NCI-H2107 treated with DMSO at 0.1 percent for 48 hours (cell line): Measurements from ENCODE around the gene AK2.
A peak's percentile ranks its signal among the peaks of the same experiment; 100 is the strongest.
"Not testable (repeated sequence)": the region's sequence is repeated elsewhere in the genome, so short reads cannot be mapped to it uniquely, and the experiment has no call there.

Source experiments
- DNase-seq: peaks from one replicate; lab custom pipeline; 2025; ENCODE audit not compliant: unreplicated experiment; lab: John Stamatoyannopoulos, UW

AK2 gene

GRCh38 chr1:33025180-33025569, 11.5 kb downstream of the AK2 start:
- DNase-seq: no peak

GRCh38 chr1:33024430-33025179, 12.1 kb downstream of the AK2 start:
- DNase-seq: not testable (repeated sequence)

DNA sequence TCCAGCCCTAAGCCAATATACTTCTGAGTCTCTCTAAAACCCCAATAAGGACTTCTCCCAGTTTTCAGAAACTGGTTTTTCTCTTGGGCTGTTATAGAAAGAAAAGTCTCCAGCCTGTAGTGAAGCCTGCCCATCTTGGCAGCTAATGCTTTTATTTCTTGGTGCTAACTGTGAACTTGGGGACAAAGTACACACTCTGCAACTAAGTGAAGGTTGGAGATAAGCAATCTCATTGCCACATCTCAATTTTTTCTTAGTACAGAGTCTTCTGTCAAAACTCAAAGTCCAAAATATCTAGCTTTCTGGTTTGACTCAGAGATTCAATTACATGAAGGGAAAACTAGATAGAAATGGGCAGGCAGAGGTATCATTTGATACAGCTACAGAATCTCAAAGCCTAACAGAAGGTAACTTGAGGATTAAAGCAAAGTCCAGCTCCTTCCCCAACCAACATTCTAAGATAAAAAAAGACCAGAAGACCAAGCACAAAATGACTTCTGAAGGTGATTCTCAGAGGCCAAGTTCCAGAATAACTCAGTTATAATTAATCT, 14.0 kb downstream of the AK2 start:
- no peak for DNase-seq

DNA sequence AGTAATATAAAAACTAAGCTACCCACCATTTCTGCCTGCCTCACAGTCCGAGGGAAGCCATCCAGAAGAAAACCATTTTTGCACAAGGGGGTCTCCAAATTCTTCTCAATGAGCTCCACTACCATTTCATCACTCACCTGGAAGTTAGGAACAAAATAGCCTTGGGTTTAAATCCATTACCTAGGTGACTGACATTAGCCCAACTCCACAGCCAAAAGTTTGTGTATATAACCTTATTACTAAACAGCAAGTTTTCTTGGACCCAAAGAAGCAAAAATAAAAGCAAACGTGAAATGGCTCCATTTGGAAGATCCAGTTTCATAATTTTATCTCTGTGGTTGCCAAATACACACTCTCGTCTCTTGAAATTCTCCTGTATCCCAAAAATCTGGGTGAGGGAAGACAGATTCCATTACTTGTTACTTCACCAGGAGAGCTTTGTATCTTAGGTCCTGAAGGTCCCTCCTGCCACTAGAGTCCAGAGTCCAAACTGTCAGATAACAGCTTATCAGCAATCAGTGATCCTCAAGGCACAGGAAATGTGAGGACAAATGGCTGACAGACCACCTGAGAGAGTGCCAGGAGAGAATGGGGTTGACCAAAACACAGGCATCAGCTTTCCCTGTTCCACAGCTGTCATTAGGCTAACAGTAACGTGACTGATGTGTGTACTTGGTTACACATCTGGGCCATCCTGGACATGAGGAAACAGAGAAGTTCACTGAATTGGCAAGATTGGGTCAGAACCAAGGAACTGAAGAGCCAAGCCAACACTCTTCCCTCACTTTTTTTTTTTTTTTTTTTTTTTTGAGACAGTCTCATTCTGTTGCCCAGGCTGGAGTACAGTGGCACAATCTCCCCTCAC, 14.9 kb downstream of the AK2 start:
- no peak for DNase-seq

DNA sequence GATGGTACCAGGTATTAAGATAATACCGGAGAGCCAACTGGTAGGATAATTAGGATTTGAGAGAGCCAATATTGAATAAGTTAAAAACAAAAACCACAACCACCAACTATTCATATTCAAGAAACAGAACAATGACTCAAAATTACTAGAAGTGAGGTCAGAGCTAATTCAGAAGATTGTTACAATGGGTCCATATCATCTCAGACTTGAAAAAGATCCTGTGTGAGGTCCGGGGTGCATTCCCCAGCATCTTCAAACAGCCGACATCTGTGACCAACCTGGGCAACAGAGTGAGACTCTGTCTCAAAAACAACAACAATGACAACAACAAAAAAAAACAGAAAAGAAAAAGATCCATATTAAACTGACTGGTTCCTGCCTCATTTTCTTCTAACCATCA, 18.6 kb downstream of the AK2 start:
- no peak for DNase-seq

DNA sequence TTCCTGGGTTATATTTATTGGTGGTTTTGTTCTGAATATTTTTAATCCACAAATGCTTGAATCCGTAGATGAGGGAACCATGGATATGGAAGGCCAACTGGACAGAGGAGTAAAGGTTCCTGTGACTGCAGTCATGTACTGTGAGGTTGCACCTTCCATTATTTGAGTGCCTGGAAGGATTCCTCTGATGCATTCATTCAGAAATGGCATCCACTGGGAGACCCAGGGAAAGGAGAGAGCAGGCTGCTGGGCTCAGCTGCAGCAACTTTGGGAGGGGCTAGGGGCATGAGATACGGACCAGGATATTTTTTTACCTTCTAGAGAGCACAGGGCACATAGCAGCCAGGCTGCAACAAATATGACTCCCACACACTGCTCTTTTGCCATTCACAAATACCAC, 19.5 kb downstream of the AK2 start:
- no peak for DNase-seq

- DNase-seq: no peak
Measured at GRCh38 chr1:33015216-33015615, 21.5 kb downstream of the AK2 start.

DNA sequence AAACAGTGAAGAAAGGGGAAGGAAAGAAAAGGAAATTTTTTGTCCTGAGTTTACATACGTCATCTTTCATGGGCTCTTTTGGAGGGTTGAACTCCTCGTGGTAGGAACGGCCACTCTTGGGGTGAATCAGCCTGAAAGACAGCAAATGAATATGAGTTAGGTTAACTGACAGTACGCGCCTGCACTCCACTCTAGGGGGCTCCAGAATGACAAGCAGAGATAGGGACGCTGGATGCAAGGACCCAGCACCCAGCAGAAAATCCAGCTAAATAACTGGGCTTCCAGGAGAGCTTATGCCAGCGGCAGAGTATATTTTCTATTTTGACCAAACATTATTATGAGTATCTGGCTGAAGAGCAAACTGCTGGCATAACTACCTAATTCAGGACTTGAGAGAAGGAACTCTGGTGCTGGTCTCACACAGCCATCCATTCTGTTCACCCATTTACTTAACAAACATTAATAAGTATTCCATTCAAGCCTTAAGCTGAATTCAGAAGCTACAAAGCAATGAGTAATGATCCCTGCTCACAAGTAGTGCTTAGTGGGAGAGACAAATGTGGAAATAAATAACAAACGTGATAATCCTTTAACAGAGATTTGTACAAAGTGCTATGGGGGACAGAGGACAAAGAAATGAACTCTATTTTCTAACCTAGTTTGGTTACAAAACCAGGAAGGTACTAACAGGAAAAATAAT, 22.1 kb downstream of the AK2 start:
- no peak for DNase-seq

DNA sequence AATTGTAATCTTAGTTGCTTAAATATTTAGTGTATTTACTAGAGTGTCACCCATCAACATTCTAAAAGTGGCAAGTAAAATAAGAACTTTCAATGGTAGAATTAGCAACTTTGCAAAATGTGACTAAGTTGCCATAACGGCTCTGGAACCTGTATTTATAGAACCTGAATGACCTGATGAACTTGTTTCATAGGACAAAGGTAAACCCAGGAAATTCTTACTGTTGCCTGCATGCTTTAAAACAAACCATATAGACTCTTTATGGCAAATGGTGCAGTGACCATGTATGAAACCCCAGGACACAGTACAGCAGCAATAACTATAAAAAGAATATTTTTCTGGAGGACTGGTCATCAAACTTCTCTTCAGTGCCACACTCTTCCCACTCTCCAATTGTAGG, 22.9 kb downstream of the AK2 start:
- DNase-seq: no peak

DNA sequence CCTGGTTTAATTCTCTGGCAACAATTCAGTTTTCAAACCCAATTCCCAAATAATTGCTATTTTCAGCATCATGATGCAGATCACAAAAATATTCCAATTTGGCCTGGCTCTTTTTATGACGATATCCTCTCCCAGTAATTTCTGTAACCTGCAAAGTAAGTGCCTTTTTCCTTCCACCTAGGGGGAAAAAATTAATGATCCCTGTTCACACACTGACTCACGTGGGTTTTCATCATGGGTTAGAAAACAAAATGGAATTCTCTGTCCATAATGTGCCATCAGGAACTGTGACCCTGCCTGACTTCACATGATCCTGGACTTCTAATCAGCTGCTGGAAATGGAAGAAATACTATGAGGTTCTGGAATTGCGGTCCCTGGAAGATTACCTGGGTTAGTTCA, 24.5 kb downstream of the AK2 start:
- DNase-seq: no peak

- no peak for DNase-seq
Measured at GRCh38 chr1:33010932-33011731, 25.6 kb downstream of the AK2 start.

- DNase-seq: no peak
Measured at GRCh38 chr1:33009561-33009960, 27.1 kb downstream of the AK2 start.

GRCh38 chr1:33008051-33008914, 28.4 kb downstream of the AK2 start:
- peak; percentile 63 for DNase-seq

DNA sequence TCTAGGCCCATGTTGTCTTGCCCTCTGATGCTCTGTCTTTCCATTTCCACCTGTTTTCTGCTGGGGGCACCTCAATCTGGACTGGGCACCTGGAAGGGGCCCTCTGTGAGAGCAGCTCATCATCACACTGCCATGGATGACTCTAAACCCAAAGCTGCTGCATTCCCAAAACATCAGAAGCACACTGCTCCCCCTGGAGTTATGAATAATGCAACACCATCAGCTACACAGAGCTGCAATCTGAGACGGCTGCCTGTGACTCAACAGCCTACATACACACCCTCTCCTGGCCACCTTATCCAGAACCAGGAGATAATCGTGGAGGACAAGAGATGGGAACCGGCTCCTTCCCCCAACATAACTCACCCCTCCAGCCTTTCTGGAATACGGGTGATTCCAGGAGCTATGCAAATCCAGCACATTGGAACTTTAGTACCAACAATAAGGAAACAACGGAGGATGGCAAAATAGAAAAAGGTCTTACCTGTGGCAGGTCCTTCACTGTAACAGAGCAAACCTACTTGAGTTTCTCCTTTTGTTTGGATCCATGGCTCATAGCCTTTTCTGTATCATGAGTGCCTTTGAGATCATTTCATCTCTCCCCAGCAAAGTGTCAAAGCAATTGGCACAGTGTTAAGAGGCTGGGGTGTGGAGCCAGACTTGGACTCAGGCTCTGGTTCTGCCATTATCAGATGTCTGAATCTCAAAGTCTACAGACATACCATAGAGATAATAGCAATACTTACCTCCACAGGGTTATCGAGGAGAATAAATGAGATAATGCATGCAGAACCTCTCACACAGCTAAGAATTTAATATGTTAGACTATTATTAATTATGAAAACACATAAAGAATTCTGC, 29.3 kb downstream of the AK2 start:
- peak; percentile 93 for DNase-seq

- DNase-seq: no peak
Measured at GRCh38 chr1:33005838-33006421, 30.8 kb downstream of the AK2 start.

DNA sequence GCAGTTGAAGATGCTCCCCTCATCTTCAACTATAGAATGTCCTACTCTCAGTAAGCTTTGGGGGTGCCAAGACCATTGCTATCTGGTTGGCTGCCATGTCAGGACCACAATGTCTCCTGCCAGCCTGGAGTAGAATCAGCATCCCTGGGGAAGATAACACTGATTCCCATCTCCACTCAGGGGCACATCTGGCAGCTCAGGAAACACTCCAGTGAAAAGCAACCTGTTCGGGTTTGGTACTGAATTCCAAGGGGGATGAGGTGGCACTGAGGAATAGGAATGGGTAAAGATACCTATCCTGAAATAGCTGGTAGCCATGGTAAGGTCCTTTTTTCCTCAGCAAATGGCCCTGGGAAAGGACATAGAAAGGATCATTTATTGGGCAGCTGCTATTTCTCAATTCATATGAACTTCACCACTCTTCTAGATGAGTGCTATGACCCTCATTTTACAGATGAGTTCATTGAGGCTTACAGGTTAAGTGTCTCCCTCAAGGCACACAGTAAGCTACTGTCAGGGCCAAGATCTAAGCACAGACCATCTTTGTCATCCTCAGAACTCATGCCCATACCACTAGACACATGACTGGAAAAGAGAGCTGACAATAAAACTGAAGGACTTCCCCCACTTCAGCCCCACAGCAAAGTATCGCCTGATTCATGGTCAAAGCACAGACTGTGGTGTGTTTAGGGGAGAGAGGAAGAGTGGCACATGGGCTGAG, 31.4 kb downstream of the AK2 start:
- no peak for DNase-seq

DNA sequence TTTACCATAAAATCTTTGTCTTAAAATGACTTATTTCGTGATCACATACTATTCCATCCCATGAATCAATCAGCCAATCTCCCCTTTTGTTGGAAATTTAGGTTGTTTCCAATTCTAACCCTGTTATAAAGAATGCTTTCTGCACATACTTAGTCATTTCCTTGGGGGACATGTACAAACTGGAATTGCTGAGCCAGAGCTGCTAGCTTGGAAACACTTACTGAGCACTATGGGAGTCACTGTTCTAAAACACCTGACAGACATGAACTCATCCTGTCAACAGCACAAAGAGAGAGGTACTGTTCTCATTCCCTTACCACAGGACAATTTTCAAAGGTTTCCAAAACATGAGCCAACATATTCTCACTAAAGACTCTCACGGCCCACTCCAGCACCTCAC, 32.1 kb downstream of the AK2 start:
- no peak for DNase-seq

- DNase-seq: no peak
Measured at GRCh38 chr1:33003657-33004056, 33.0 kb downstream of the AK2 start.
